Subcutaneous adipose tissue (tissue), 4 donors: ENCODE data around the gene NTM. TPM values are rescaled to one million over a fixed set of nuclear protein-coding genes. Genes with fewer than 3 reads are reported as not detected.

Experiments
- CTCF ChIP-seq: fragments of 450-650 bp; IDR thresholded peaks from one replicate; pipeline ENCODE4 v1.5.1; 2016; ENCODE audit warnings: low read depth, mild to moderate bottlenecking, control low read depth, antibody characterized with exemption, moderate library complexity
- total RNA-seq, 4 donors: library from RNA; depleted of rRNA; stranded (reverse); fragments of >200 nt; gene quantifications; one replicate each; pipeline ENCODE4 v1.1.0, GENCODE V29; 2016

Gene NTM
- total RNA-seq, 4 donors from 2014 or later, result 1.5 to 5.7 (median 1.7) TPM

- no peak for TF ChIP-seq CTCF
Measured at GRCh38 chr11:131724436-131724975, 354.1 kb downstream of the NTM start.

- no peak for TF ChIP-seq CTCF
Measured at GRCh38 chr11:131734871-131735270, 364.5 kb downstream of the NTM start.

- no peak for TF ChIP-seq CTCF
Measured at GRCh38 chr11:131737357-131737756, 366.9 kb downstream of the NTM start.

GRCh38 chr11:131739243-131739882 lies 368.9 kb downstream of the NTM start:
- TF ChIP-seq CTCF, result no peak

- TF ChIP-seq CTCF, result no peak
Measured at GRCh38 chr11:131744847-131745246, 374.4 kb downstream of the NTM start.

- TF ChIP-seq CTCF, result no peak
Measured at GRCh38 chr11:131745405-131745804, 375.0 kb downstream of the NTM start.

GRCh38 chr11:131746201-131746600 lies 375.8 kb downstream of the NTM start:
- no peak for TF ChIP-seq CTCF
